Measurements from ENCODE around the gene MAX.

MAX gene

GRCh38 chr14:65102441-65103149, at the start of gene MAX:
TSS of gene MAX (minus strand) at chr14:65102517. CDS start at chr14:65102339, 178 bp downstream.
- peak; percentile 99 for DNase-seq

- no peak for DNase-seq
Observed at GRCh38 chr14:65151609-65151956, 49.3 kb upstream of the MAX start.

GRCh38 chr14:65150898-65151608, 48.7 kb upstream of the MAX start:
- no peak for DNase-seq

GRCh38 chr14:65149116-65149515, 46.8 kb upstream of the MAX start:
- DNase-seq = no peak

GRCh38 chr14:65144170-65144569, 41.9 kb upstream of the MAX start:
- DNase-seq = no peak

GRCh38 chr14:65142914-65143625, 40.8 kb upstream of the MAX start:
- no peak for DNase-seq

GRCh38 chr14:65142429-65142828, 40.1 kb upstream of the MAX start:
- no peak for DNase-seq

- no peak for DNase-seq
Observed at GRCh38 chr14:65141523-65141922, 39.2 kb upstream of the MAX start.

GRCh38 chr14:65137648-65138307, 35.5 kb upstream of the MAX start:
- DNase-seq = no peak

GRCh38 chr14:65134651-65135579, 32.6 kb upstream of the MAX start:
- DNase-seq = no peak

GRCh38 chr14:65132855-65133254, 30.5 kb upstream of the MAX start:
- DNase-seq = no peak

- DNase-seq = peak; percentile 21
Observed at GRCh38 chr14:65131301-65131701, 29.0 kb upstream of the MAX start.

GRCh38 chr14:65128096-65128495, 25.8 kb upstream of the MAX start:
- no peak for DNase-seq

GRCh38 chr14:65117769-65118745, 15.7 kb upstream of the MAX start:
- DNase-seq = peak; percentile 35

GRCh38 chr14:65115615-65116014, 13.3 kb upstream of the MAX start:
- no peak for DNase-seq

GRCh38 chr14:65110525-65110924, 8.2 kb upstream of the MAX start:
- DNase-seq = no peak

GRCh38 chr14:65109357-65109756, 7.0 kb upstream of the MAX start:
- no peak for DNase-seq

- DNase-seq = peak; percentile 94
Observed at GRCh38 chr14:65107200-65107599, 4.9 kb upstream of the MAX start.

- peak; percentile 35 for DNase-seq
Observed at GRCh38 chr14:65106736-65107135, 4.4 kb upstream of the MAX start.

- DNase-seq = no peak
Observed at GRCh38 chr14:65106316-65106715, 4.0 kb upstream of the MAX start.

- DNase-seq = no peak
Observed at GRCh38 chr14:65104791-65105190, 2.5 kb upstream of the MAX start.

Data from hematopoietic multipotent progenitor cell treated with erythropoietin and hydrocortisone succinate and interleukin-3 and kit ligand, for 4 days (in vitro differentiated cells).